ENCODE results near the gene OR4S1.
A peak's percentile ranks its signal among the peaks of the same experiment; 100 is the strongest.
"Not testable (repeated sequence)": the region's sequence is repeated elsewhere in the genome, so short reads cannot be mapped to it uniquely, and the experiment has no call there.

The OR4S1 gene, protein sequence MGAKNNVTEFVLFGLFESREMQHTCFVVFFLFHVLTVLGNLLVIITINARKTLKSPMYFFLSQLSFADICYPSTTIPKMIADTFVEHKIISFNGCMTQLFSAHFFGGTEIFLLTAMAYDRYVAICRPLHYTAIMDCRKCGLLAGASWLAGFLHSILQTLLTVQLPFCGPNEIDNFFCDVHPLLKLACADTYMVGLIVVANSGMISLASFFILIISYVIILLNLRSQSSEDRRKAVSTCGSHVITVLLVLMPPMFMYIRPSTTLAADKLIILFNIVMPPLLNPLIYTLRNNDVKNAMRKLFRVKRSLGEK

GRCh38 chr11:48305923-48306322, at the start of gene OR4S1:
OR4S1 (plus strand) TSS chr11:48306223; CDS start chr11:48306223, 0 bp downstream.
- DNase-seq (ENCODE audit: low spot score) = no peak

- DNase-seq (ENCODE audit: low spot score) = no peak
These were observed 44.4 kb upstream of the OR4S1 start for GRCh38 chr11:48261600-48261999.

GRCh38 chr11:48263423-48263911, 42.6 kb upstream of the OR4S1 start, which contains the start of gene OR4X1:
OR4X1 (plus strand) TSS chr11:48263861; CDS start chr11:48263861, 0 bp downstream.
- no peak for DNase-seq (ENCODE audit: low spot score)

DNA sequence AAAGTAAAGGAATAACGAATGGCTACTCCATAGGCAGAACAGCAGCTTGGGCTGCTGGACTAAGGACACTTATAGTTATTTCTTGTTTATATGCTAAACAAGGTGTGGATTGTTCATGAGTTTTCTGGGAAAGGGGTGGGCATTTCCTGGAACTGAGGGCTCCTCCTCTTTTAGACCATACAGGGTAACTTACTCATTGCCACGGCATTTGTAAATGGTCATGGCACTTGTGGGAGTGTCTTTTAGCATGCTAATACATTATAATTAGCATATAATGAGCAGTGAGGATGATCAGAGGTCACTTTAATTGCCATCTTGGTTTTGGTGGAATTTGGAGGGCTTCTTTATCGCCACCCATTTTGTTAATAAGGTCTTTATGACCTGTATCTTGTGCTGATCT, 35.4 kb upstream of the OR4S1 start:
- DNase-seq (ENCODE audit: low spot score) = no peak

- DNase-seq (ENCODE audit: low spot score) = no peak
These were observed 33.4 kb upstream of the OR4S1 start for GRCh38 chr11:48272606-48273005.

- peak; percentile 43 for DNase-seq (ENCODE audit: low spot score)
These were observed 1.9 kb downstream of the OR4S1 start for GRCh38 chr11:48307760-48308386.

- not testable (repeated sequence) for DNase-seq (ENCODE audit: low spot score)
These were observed 7.6 kb downstream of the OR4S1 start for GRCh38 chr11:48313590-48313989.

- not testable (repeated sequence) for DNase-seq (ENCODE audit: low spot score)
These were observed 13.8 kb downstream of the OR4S1 start for GRCh38 chr11:48319813-48320212.

DNA sequence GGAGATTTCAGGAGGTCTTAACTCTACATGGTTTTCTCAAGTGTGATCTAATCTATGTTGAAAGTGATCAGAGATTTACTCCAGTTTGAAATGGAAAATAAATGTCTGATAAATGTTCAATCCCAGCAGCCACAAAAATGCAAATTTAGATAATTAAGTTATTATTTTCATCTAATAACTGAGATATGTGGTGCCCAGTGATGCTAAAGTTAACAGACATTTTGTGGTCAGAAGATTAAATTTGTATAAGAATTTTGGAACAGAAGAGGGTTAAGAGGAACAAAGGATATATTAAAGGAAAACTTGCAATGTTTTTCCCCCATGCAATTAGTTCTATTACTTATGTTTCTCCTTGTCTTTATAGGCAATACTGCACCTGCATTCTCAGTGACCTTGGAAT, 18.6 kb downstream of the OR4S1 start, which contains the start of gene OR4C3:
Gene OR4C3 (plus strand): TSS at position 301 of the 400 bp plus-strand sequence. CDS start 102 bp downstream, outside the sequence.
- not testable (repeated sequence) for DNase-seq (ENCODE audit: low spot score)

GRCh38 chr11:48341466-48341865, 35.4 kb downstream of the OR4S1 start:
- no peak for DNase-seq (ENCODE audit: low spot score)

- not testable (repeated sequence) for DNase-seq (ENCODE audit: low spot score)
These were observed 36.5 kb downstream of the OR4S1 start for GRCh38 chr11:48342505-48342904.

DNA sequence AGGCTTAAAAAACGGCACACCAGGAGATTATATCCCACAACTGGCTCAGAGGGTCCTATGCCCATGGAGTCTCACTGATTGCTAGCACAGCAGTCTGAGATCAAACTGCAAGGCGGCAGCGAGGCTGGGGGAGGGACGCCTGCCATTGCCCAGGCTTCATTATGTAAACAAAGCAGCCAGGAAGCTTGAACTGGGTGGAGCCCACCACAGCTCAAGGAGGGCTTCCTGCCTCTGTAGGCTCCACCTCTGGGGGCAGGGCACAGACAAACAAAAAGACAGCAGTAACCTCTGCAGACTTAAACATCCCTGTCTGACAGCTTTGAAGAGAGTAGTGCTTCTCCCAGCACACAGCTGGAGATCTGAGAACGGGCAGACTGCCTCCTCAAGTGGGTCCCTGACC, 40.3 kb downstream of the OR4S1 start:
- not testable (repeated sequence) for DNase-seq (ENCODE audit: low spot score)

GRCh38 chr11:48354013-48354412, 48.0 kb downstream of the OR4S1 start:
- no peak for DNase-seq (ENCODE audit: low spot score)

DNA sequence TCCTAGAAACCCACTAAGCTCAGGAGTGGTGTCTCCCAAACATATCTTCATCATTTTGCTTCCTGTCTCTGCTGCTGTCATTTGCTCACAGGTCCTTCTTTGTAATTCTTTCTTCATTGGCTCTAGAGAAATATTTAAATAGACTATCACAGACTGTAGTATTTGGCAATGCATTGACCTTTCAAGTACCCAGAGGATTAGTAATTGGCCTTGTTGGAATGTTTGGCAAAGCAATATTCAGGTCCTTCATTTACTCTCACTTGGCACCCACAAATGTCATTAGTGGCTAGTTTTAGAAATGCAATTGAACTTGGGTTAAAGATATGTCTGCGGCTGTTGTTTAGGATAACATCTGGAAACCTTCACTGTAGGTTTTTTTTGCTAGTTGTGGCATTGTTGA, 48.7 kb downstream of the OR4S1 start:
- DNase-seq (ENCODE audit: low spot score) = no peak
